GM19025 (cell line): ENCODE measurements around the gene SLC38A11.

ENCODE experiments used
- ATAC-seq: cut with Tn5 transposase; IDR thresholded peaks from one replicate; pipeline ENCODE4 v1.9.1; 2021; ENCODE audit warnings: mild to moderate bottlenecking, low read depth, moderate library complexity; ENCODE audit not compliant: unreplicated experiment

SLC38A11 gene

GRCh38 chr2:164972216-164972615 is 16.9 kb upstream of the SLC38A11 start:
- ATAC-seq, result no peak

- no peak for ATAC-seq
These were observed 14.8 kb upstream of the SLC38A11 start for GRCh38 chr2:164969909-164970690.

GRCh38 chr2:164967781-164968228 is 12.5 kb upstream of the SLC38A11 start:
- ATAC-seq, result no peak

GRCh38 chr2:164967361-164967760 is 12.0 kb upstream of the SLC38A11 start:
- ATAC-seq, result no peak

GRCh38 chr2:164964700-164965099 is 9.4 kb upstream of the SLC38A11 start:
- ATAC-seq, result no peak

- no peak for ATAC-seq
These were observed 4.8 kb upstream of the SLC38A11 start for GRCh38 chr2:164960159-164960558.

- no peak for ATAC-seq
These were observed 1.1 kb downstream of the SLC38A11 start for GRCh38 chr2:164954186-164954585.

- ATAC-seq, result no peak
These were observed 2.0 kb downstream of the SLC38A11 start for GRCh38 chr2:164953279-164953678.

GRCh38 chr2:164952057-164952702 is 3.1 kb downstream of the SLC38A11 start:
- ATAC-seq, result no peak

GRCh38 chr2:164948540-164948939 is 6.8 kb downstream of the SLC38A11 start:
- ATAC-seq, result no peak

- ATAC-seq, result no peak
These were observed 8.0 kb downstream of the SLC38A11 start for GRCh38 chr2:164947281-164947680.

GRCh38 chr2:164943289-164943688 is 12.0 kb downstream of the SLC38A11 start:
- ATAC-seq, result no peak

GRCh38 chr2:164937864-164938401 is 17.4 kb downstream of the SLC38A11 start:
- ATAC-seq, result no peak

GRCh38 chr2:164935118-164936101 is 19.9 kb downstream of the SLC38A11 start:
- no peak for ATAC-seq

GRCh38 chr2:164934401-164935117 is 20.8 kb downstream of the SLC38A11 start:
- ATAC-seq, result no peak

GRCh38 chr2:164933671-164934189 is 21.6 kb downstream of the SLC38A11 start:
- no peak for ATAC-seq

GRCh38 chr2:164932377-164932776 is 22.9 kb downstream of the SLC38A11 start:
- no peak for ATAC-seq

- no peak for ATAC-seq
These were observed 27.1 kb downstream of the SLC38A11 start for GRCh38 chr2:164928101-164928673.

GRCh38 chr2:164922134-164922533 is 33.2 kb downstream of the SLC38A11 start:
- no peak for ATAC-seq
